ENCODE results near the gene FRMD8.

GRCh38 chr11:65442842-65443331 lies 56.5 kb downstream of the FRMD8 start:
- TF ChIP-seq POLR2A (IDR thresholded peaks at IDR 0.05) (no peak), CTCF (IDR thresholded peaks at IDR 0.05) (no peak)

Measured in body of pancreas (tissue), 4 donors.